ENCODE measurements around the gene LPAR5. TPM values are rescaled to one million over a fixed set of nuclear protein-coding genes. Genes with fewer than 3 reads are reported as not detected.

The LPAR5 gene
- total and polyA plus RNA-seq, 8 donors: 1.1 to 2.0 (median 1.5) TPM

- DNase-seq (no peak), ATAC-seq (no peak)
- Histone ChIP-seq H3K36me3 (peaks cover 0 to 91% of the 10 kb centered on the region in 2 donors), H3K4me1 (no peaks in the 10 kb centered on the region), H3K27me3 (no peaks in the 10 kb centered on the region), H3K4me3 (no peak overlapping the region), H3K27ac (no peak overlapping the region), H3K9me3 (no peaks in the 10 kb centered on the region)
- TF ChIP-seq CTCF (IDR thresholded peaks at IDR 0.05): no peak
- intact Hi-C loops (cut with DNase I): no loop called here
These were observed 18.2 kb upstream of the LPAR5 start for GRCh38 chr12:6653987-6654386.

GRCh38 chr12:6653342-6653741, 17.6 kb upstream of the LPAR5 start:
- peaks cover 0 to 97% of the 10 kb centered on the region in 2 donors for H3K36me3 ChIP-seq
- no peaks in the 10 kb centered on the region for H3K4me1 ChIP-seq
- no peak for TF ChIP-seq CTCF (IDR thresholded peaks at IDR 0.05)
- no peak for ATAC-seq
- no peak overlapping the region for H3K27ac ChIP-seq
- no peaks in the 10 kb centered on the region for H3K27me3 ChIP-seq
- H3K4me3 ChIP-seq: no peak overlapping the region
- DNase-seq: no peak
- no peaks in the 10 kb centered on the region for H3K9me3 ChIP-seq
- intact Hi-C loops (cut with DNase I): no loop called here

- ATAC-seq (no peak), DNase-seq (no peak)
- Histone ChIP-seq H3K27ac (no peak overlapping the region), H3K4me3 (no peak overlapping the region), H3K4me1 (peaks cover 0 to under 1% of the 10 kb centered on the region in 2 donors), H3K27me3 (no peaks in the 10 kb centered on the region), H3K9me3 (no peaks in the 10 kb centered on the region), H3K36me3 (peaks cover 0 to 93% of the 10 kb centered on the region in 2 donors)
- no peak for TF ChIP-seq CTCF (IDR thresholded peaks at IDR 0.05)
- intact Hi-C loops (cut with DNase I): no loop called here
These were observed 16.6 kb upstream of the LPAR5 start for GRCh38 chr12:6652391-6652790.

- H3K27ac ChIP-seq: no peak overlapping the region
- intact Hi-C loops (cut with DNase I): no loop called here
- peaks cover 0 to 15% of the 10 kb centered on the region in 2 donors for H3K4me1 ChIP-seq
- H3K4me3 ChIP-seq: no peak overlapping the region
- ATAC-seq: no peak
- no peak for DNase-seq
- no peaks in the 10 kb centered on the region for H3K9me3 ChIP-seq
- peaks cover 0 to 77% of the 10 kb centered on the region in 2 donors for H3K36me3 ChIP-seq
- TF ChIP-seq CTCF (IDR thresholded peaks at IDR 0.05): no peak
- no peaks in the 10 kb centered on the region for H3K27me3 ChIP-seq
These were observed 15.1 kb upstream of the LPAR5 start for GRCh38 chr12:6650832-6651231.

GRCh38 chr12:6647083-6647604, 11.4 kb upstream of the LPAR5 start, which contains the start of gene ACRBP:
ACRBP (minus strand) TSS chr12:6647432; CDS start chr12:6647366, 66 bp downstream.
- H3K36me3 ChIP-seq: peaks cover 0 to 42% of the 10 kb centered on the region in 2 donors
- H3K4me3 ChIP-seq: peak within 1 kb of the TSS; percentile 27 to 55
- H3K4me1 ChIP-seq: peaks cover 0 to 38% of the 10 kb centered on the region in 2 donors
- no peak for TF ChIP-seq CTCF (IDR thresholded peaks at IDR 0.05)
- ATAC-seq: peak; percentile 96
- no peaks in the 10 kb centered on the region for H3K9me3 ChIP-seq
- no peaks in the 10 kb centered on the region for H3K27me3 ChIP-seq
- H3K27ac ChIP-seq: peak within 1 kb of the TSS; percentile 55 to 82
- intact Hi-C loops (cut with DNase I): no loop called here
- DNase-seq: peak in 3 of 4 donors; percentile 71 to 97 (median 85)

Data from left lung (tissue), 10 donors.